HG03439 (cell line): ENCODE data around the gene TLR1.
"Not testable (repeated sequence)": the region's sequence is repeated elsewhere in the genome, so short reads cannot be mapped to it uniquely, and the experiment has no call there.

Source experiments
- ATAC-seq: cut with Tn5 transposase; IDR thresholded peaks from one replicate; pipeline ENCODE4 v1.9.1; 2021; ENCODE audit warnings: mild to moderate bottlenecking, moderate library complexity; ENCODE audit not compliant: unreplicated experiment

Gene TLR1

GRCh38 chr4:38777925-38778324, 26.7 kb downstream of the TLR1 start:
- ATAC-seq = not testable (repeated sequence)

DNA sequence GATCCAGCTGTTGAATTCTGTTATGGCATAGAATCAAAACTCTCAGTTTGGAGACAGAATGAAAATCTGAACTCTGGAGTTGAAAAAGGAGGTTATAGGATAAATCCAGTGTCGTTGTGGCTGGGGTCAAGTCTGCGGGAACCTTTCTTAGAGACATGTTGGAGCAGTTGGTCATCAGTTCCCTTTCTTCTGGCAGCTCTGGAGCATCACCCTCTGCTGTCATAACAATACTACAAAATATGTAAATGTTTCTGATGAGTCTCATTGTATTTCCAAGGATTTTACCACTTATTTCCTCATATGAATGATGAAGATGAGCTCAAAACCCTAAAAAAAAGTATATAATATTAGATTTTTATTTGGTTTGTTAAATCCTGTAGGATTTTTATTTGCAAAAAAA, 29.3 kb downstream of the TLR1 start:
- ATAC-seq = no peak

- ATAC-seq = no peak
Observed at GRCh38 chr4:38774181-38774955, 30.2 kb downstream of the TLR1 start.

- not testable (repeated sequence) for ATAC-seq
Observed at GRCh38 chr4:38770281-38770680, 34.3 kb downstream of the TLR1 start.

GRCh38 chr4:38769857-38770256, 34.7 kb downstream of the TLR1 start:
- ATAC-seq = no peak

GRCh38 chr4:38769441-38769840, 35.1 kb downstream of the TLR1 start:
- ATAC-seq = no peak

DNA sequence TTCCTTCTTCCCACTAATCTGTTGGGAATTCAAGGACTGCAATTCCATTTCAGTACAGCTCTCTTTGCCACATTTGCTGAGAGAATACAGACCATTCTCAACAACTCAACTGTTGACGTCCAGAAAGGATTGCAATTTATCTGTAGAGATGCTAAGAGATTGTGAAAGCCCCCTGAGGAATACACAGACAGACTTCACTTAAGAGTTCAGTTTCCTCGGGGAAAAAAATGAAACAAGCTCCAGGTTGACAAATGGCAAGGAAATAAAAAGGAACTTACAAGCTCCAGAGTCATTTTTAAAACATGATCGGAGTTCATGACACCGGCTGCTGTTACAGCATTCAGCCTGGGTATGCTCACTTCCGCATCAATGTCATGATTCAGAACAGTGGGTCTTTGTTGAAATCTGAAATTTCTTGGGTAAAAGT, 35.6 kb downstream of the TLR1 start:
- no peak for ATAC-seq

GRCh38 chr4:38766940-38767339, 37.7 kb downstream of the TLR1 start:
- not testable (repeated sequence) for ATAC-seq

DNA sequence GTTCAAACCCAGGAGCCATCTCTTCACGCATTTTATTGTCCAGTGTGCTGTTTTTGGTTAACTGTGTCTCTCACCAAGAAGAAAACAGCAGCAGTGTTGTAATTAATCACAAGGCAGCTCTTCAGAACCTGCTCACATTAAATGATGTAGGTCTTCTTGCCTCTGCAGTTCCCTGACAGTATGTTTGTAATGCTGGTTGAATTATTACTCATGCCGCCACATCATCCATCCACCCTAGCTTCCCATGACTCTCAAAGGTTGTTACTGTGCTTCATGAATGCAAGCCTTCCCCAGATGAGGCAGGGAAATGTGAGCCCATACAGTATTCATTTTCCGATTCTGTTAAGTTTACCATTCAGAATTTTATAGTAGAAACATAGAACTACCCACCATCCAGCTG, 39.2 kb downstream of the TLR1 start:
- no peak for ATAC-seq

- ATAC-seq = no peak
Observed at GRCh38 chr4:38764277-38764676, 40.3 kb downstream of the TLR1 start.

- ATAC-seq = no peak
Observed at GRCh38 chr4:38762560-38762959, 42.0 kb downstream of the TLR1 start.

- no peak for ATAC-seq
Observed at GRCh38 chr4:38759790-38760122, 44.8 kb downstream of the TLR1 start.

DNA sequence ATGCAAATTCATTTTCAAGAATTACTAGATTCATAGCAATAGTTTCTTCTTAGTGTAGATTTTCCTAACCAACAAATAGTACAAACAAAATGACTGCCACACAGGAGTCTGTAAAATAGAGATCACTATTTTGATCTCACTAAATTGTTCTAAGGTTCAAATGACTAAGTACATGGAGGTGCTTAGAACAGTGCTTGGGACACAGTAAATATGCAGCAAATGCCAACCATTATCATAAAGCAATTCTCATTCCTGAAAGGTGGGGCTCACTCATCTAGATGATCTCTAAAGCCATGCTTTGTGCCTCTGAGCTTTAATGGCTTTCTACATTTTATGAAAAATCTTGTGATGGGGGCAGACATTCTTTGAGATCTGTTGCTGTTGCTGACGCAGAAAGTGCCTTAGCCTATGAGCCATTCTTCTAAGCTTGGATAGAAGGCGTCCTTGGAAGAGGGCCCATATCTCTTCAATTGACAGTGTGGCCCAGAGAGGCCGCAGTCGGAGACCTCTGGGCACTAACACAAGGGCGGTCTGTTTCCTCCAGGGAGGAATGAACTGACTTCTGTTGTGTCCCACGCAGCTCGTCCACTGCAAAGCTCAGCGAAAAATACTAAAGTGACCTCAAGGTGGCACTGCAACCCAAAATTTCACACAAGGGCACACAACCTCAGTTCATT, 45.3 kb downstream of the TLR1 start:
- no peak for ATAC-seq

DNA sequence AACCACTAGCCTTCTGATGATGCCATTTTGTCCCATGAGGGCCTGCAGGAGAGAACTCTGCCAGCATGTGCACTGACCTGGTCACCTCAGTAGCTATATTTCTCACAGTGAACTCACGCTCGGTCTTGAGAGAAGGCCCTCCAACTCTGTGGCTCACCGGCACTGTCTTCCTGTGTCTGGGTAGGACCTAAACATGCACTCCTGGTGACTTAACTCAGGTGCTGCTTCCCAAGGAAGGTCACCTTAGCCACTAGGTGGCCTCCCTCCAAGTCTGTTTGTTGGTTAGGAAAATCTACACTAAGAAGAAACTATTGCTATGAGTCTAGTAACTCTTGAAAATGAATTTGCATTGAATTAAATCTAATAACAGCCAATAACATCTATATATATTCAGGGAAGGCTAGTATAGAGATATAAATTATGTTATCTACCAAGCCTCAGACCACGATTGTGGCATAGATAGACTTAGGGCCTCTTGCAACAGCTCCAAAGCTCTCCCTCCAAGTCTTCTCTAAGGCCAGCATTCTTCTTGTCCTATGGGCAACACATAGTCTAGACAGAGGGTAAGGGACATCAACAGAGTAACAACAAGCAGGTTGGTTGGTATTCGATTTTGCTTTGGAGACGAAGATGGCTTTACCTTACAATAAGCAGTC, 46.5 kb downstream of the TLR1 start:
- ATAC-seq = no peak

DNA sequence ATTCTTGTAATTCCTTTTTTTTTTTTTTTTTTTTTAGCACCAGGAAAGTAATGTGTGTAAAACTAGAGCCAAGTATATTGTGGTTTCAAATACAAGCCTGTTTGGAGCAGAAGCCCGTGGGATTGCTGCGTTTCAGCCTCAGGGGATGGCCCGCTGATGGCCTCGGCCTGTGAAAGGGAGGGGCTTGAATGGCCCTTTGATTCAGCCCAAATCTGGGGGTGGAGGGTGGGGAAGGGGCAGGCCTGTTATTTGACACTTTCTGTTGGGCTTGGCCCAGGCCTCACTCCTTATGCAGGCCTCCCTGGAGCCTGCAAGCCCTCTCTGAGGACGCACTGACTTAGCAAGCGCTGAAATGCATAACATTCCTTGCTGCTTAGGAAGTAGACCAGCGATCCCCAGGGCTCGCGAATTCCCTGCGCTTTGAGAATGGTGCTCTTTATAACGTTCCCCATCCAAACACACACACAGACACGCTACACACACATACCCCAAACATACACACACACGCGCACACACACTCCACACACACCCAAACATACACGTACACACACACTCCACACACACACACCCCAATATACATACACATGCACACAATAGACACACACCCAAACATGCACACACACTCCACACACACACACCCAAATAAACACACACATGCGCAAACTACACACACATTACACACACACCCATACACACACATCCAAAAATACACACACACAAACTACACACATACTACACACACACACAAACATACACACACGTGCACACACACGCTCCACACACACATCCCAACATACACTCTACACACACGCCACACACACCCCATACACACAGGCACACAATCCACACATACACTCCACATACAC, 51.4 kb downstream of the TLR1 start:
- ATAC-seq = no peak

DNA sequence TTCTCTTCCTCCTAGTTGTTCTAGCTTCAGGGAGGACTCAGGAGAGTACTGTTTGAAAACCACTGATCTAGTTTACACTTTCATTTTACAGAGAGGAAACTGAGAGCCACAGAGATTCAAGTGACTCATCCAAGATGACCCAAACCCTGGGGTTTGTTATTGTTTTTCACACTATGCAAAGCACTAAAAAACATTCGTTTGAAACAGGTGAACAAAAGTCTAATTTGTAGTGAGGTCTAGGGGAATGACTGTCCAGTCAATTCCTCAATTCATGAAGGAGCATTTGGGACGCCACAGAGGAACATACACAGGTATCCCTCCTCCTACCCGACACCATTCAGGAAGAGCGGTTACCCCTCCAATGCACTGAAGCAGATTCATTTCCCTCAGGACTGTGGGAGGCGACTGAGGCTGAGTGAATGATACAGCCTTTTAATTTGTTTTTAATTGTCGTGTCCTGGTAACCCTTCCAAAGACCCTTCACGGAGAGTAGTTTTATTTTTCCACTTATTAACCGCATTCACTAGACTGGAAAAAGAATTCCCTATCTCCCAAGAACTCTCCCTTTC, 52.1 kb downstream of the TLR1 start:
- peak; percentile 95 for ATAC-seq

DNA sequence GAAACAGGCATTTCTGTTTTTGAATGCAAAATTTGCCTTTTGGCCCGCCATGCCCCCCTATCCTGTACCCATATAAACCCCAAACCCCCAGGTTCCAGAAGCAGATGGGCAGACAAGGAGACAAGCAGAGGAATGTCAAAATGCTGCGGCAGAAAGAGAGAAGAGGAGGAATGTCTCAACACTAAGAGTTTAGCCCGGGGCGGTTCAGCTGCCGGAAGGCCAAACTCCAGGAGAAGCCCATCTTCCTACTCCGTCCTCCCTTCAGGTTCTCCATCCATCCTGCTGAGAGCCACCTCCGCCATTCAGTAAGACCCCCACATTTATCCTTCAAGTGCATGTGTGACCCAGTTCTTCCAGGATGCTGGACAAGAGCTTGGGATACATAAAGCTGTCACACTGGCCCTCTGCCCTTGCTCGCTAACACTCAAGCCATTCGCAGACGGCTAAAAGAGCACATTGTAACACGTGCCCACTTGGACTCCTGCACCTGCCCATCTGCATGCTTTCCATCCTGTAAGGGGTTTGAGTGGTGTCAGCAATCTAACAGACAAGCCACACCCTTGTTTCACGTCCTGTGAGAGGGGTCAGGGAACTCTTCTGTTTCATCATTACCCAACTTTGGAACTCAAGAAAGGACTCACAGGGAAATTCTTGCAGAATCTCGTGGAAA, 53.1 kb downstream of the TLR1 start:
- ATAC-seq = no peak

DNA sequence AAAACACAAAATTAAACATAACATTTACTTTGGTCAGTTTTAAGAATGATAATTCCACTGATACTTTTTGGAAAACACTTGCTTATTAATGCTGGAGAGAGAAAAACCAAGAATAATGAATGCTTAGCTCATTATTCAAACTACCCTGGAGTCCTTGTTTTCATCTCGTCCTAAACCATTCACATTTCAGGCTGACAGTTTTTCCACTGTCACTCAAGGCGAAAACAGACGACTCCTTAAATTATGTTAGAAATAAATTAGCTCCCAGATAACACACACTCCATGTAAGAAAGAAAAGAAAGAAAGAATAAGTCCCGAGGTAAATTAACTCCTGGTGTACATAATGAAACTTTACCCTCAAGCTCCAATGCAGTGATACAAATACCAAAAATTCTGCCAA, 55.3 kb downstream of the TLR1 start:
- ATAC-seq = no peak

GRCh38 chr4:38747629-38748028, 57.0 kb downstream of the TLR1 start:
- no peak for ATAC-seq
